Lower leg skin (tissue), 4 donors: ENCODE results near the gene DSG2. TPM values are rescaled to one million over a fixed set of nuclear protein-coding genes. Genes with fewer than 3 reads are reported as not detected.

Experiments
- DNase-seq, 2 donors: peaks; one replicate each; pipeline ENCODE4 v3.0.0-alpha.2; 2019; ENCODE audit warnings: low spot score in 2 of 2
- H3K4me3 ChIP-seq: fragments of 200-600 bp; sonication (generic); 2 replicates; pipeline ENCODE4 v1.5.1; 2017; ENCODE audit warnings: mild to moderate bottlenecking, low read depth; ENCODE audit not compliant: poor library complexity, severe bottlenecking
- POLR2A ChIP-seq, 2 donors: fragments of 450-650 bp; IDR thresholded peaks; one replicate each; pipeline ENCODE4 v1.6.1; 2016 to 2017; ENCODE audit warnings: antibody characterized with exemption in 2 of 2, mild to moderate bottlenecking in 1 of 2, moderate library complexity in 1 of 2
- WGBS, 2 donors: methylation state at CpG; one replicate each; pipeline ENCODE4 v1.1.5; 2018; 5-methylcytosine and 5-hydroxymethylcytosine counted together
- intact Hi-C: fragments of 100-400 bp; cut with DNase I; formaldehyde crosslinking; loops from one replicate; pipeline ENCODE4 v1.15.0; 2023; ENCODE audit warnings: low total_unique reads
- total RNA-seq, 4 donors: library from RNA; depleted of rRNA; stranded (reverse); fragments of >200 nt; gene quantifications; one replicate each; pipeline ENCODE4 v1.1.0, GENCODE V29; 2016
- TF ChIP-seq, protein P1 (sequence below), 3 donors: fragments of 450-650 bp; IDR thresholded peaks; one replicate each; pipeline ENCODE4 v1.5.1; 2016; ENCODE audit warnings: antibody characterized with exemption in 3 of 3, mild to moderate bottlenecking in 3 of 3, moderate library complexity in 2 of 3

Gene DSG2
- total RNA-seq, 4 donors from 2014 or later: 11.0 to 28.0 (median 19.2) TPM

DNA sequence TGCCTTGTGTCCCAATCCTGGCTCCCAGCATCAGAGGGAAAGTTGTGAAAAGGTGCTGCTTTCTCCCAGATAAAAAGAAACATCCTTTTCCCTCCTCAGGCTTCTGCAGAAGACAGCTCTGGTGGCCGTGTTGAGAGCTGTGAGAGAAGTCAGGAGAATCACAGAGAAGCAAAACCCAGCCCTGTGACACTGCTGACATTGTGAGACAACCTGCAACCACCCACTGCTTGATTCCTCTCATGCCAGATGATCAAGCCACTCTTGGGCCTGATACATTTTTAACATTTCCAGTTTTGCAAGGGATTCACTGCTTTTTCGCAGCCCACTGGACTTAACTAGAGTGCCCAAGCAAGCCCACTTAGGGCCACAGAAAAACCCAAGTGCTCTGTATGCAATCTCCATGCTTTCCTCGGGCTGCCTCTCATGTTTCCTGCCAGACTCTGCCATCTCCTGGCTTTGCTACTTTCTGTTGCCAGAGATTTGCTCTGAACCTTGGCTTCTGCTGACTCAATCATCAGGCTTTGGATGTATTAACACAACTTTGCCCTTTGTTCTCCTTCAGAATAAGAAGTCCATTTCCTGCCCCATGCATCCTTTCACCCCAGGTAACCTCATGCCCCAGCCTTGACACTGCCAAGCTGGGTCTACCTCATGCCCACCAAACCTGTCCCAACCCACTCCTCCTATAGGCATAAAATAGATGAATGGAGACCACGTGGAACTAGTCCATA lies 68.8 kb downstream of the DSG2 start:
- TF ChIP-seq, protein P1, sequence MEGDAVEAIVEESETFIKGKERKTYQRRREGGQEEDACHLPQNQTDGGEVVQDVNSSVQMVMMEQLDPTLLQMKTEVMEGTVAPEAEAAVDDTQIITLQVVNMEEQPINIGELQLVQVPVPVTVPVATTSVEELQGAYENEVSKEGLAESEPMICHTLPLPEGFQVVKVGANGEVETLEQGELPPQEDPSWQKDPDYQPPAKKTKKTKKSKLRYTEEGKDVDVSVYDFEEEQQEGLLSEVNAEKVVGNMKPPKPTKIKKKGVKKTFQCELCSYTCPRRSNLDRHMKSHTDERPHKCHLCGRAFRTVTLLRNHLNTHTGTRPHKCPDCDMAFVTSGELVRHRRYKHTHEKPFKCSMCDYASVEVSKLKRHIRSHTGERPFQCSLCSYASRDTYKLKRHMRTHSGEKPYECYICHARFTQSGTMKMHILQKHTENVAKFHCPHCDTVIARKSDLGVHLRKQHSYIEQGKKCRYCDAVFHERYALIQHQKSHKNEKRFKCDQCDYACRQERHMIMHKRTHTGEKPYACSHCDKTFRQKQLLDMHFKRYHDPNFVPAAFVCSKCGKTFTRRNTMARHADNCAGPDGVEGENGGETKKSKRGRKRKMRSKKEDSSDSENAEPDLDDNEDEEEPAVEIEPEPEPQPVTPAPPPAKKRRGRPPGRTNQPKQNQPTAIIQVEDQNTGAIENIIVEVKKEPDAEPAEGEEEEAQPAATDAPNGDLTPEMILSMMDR (IDR thresholded peaks at IDR 0.05): no peak
- no peak for TF ChIP-seq POLR2A (IDR thresholded peaks at IDR 0.05)
- DNase-seq: no peak
- no peak overlapping the region for H3K4me3 ChIP-seq
- WGBS, 2 donors: 64 to 70% methylated on average over 4 of the region's 4 CpGs
- intact Hi-C loops: loop anchor here (10.0 kb wide), 1 partner anchor 248 kb away; no protein-coding TSS in a partner anchor

DNA sequence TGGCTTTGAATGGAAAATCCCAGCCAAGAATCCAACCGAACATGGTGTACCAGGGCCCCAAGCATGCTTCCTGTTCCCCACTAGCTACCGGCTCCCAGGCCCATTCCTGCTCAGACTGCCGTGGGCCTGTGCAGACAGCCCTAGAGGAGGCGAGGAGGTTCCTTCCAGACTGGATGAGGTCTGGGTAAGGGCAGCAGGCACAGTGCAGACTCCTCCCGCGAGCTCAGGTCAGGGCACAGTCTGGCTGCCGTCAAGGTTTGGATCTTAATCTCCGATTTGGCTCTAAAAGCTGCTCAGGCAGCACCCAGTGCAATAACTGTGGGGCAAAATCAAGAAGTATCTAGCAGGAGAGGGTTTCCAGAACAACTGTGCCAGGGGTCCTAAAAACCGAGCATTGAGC lies 74.4 kb downstream of the DSG2 start:
- WGBS, 2 donors: 56 to 61% methylated on average over 6 to 9 of the region's 9 CpGs
- intact Hi-C loops: loop anchor here (5.0 kb wide), 1 partner anchor 35 kb away; no protein-coding TSS in a partner anchor
- no peak for DNase-seq
- TF ChIP-seq, protein P1 (IDR thresholded peaks at IDR 0.05): no peak
- TF ChIP-seq POLR2A (IDR thresholded peaks at IDR 0.05): no peak
- no peak overlapping the region for H3K4me3 ChIP-seq

DNA sequence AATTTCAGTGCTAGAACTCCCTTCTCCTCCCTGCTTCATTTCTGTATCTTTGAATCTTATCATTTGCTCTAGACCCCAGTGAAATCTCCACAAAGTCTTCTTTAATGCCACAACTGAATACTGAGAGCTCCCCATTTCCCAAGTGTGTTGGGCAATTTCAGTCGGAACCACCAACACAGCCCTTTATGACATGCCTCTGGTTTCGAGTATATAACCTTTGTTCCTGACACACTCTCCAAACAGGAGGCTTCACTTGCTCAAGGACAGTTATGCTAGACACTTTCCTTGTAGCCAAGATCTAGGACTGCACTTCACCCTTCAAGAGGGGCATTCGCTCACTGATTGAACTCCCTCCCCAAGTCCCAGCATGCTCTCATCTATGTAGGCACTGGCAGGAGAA lies 75.1 kb downstream of the DSG2 start:
- DNase-seq: no peak
- WGBS, 2 donors: 93 to 96% methylated on average over 3 of the region's 3 CpGs
- TF ChIP-seq, protein P1 (IDR thresholded peaks at IDR 0.05): no peak
- no peak for TF ChIP-seq POLR2A (IDR thresholded peaks at IDR 0.05)
- intact Hi-C loops: loop anchor here (5.0 kb wide), 1 partner anchor 34 kb away; no protein-coding TSS in a partner anchor
- H3K4me3 ChIP-seq: no peak overlapping the region

DNA sequence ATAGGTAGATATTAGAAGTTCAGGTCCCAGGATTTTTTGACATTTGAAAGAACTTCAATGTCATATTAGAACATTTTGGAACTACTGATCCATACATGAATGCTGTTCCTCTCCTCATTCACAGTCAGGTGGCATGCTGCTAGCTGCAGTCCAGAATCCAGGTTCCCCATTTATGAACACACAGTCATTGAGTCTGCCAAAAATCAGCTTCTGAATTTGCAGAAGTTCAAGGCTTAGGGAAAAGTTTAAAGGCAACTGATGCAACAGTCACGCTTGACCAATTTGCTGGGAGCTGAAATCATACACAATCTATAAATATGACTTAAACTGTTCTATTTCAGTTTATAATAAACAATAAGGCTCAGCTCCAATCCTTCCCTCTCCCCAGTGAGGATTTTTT lies 76.4 kb downstream of the DSG2 start:
- TF ChIP-seq POLR2A (IDR thresholded peaks at IDR 0.05): no peak
- TF ChIP-seq, protein P1 (IDR thresholded peaks at IDR 0.05): no peak
- H3K4me3 ChIP-seq: no peak overlapping the region
- 85 to 87% methylated on average over 1 of the region's 1 CpG for WGBS, 2 donors
- no peak for DNase-seq
- intact Hi-C loops: loop anchor here (5.0 kb wide), 1 partner anchor 33 kb away; no protein-coding TSS in a partner anchor

DNA sequence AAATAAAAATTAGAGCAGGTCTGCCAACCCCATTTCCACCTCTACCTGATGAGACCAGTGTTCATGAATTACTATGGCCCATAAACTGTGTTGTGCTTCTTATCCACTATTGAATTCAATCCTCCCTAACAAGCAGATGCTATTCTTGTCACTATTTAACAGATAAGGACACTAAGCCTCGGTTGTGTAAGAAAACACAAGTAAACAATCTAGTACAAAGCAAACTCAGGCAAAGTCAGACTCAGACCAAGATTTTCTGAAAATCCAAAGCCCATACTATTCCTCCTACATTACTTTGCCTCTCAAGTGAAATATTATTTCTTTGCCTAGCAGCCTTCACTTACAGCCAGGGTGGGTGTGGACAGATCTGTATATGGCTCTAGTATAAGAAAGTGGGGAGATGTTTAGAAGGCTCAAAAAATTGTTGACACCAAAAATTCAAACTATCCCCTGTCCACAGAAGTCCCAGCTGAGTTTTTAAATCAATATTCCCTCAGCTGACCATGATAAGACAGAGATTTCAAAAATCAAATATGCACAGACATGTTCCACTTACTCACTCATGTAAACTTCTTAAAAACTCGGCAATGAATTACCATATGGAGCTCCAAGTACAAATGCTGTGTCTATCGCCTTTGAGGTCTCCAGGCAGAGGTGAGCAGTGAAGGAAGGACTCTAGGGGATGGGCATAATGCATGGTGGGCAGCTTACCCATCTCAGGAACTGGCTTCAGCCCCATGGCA lies 77.7 kb downstream of the DSG2 start:
- WGBS, 2 donors: 63 to 67% methylated on average over 3 of the region's 3 CpGs
- no peak for TF ChIP-seq POLR2A (IDR thresholded peaks at IDR 0.05)
- TF ChIP-seq, protein P1 (IDR thresholded peaks at IDR 0.05): no peak
- intact Hi-C loops: no loop called here
- DNase-seq: no peak
- H3K4me3 ChIP-seq: no peak overlapping the region
